Right cardiac atrium (tissue), 5 donors: ENCODE results near the gene USP2. TPM values are rescaled to one million over a fixed set of nuclear protein-coding genes. Genes with fewer than 3 reads are reported as not detected.

Source experiments
- ATAC-seq, 2 donors: fragments of 200-7000 bp; cut with Tn5 transposase; one replicate each; pipeline versions ENCODE4 v1.8.0 to v1.9.1; 2020; ENCODE audit warnings: moderate library complexity in 2 of 2, mild to moderate bottlenecking in 1 of 2
- DNase-seq, 3 donors: peaks; one replicate each; pipeline ENCODE4 v3.0.0-alpha.2; 2020
- H3K27ac ChIP-seq: one replicate; pipeline ENCODE4 v1.5.1; 2013; ENCODE audit warnings: mild to moderate bottlenecking, low read length, control low read depth, moderate library complexity
- H3K27me3 ChIP-seq: one replicate; pipeline ENCODE4 v1.6.1; 2013; ENCODE audit not compliant: control insufficient read depth, insufficient read depth
- H3K4me1 ChIP-seq: one replicate; pipeline ENCODE4 v1.6.1; 2013; ENCODE audit warnings: low read length; ENCODE audit not compliant: control insufficient read depth, insufficient read depth
- H3K4me3 ChIP-seq: one replicate; pipeline ENCODE4 v1.5.1; 2013; ENCODE audit warnings: low read length, control low read depth
- H3K9me3 ChIP-seq: one replicate; pipeline ENCODE4 v1.6.1; 2013; ENCODE audit warnings: low read length; ENCODE audit not compliant: control insufficient read depth
- WGBS: extraction: QIAGEN DNeasy Blood & Tissue Kit; methylation state at CpG from one replicate; pipeline ENCODE4 v1.1.7; 2013; 5-methylcytosine and 5-hydroxymethylcytosine counted together
- intact Hi-C, 4 donors: fragments of 100-400 bp; cut with DNase I; formaldehyde crosslinking; loops; one replicate each; pipeline versions ENCODE4 v1.11.0 to v1.14.0; 2022 to 2023
- microRNA-seq, 2 donors: library from miRNA; unstranded; fragments of <30 nt; microRNA quantifications; one replicate each; pipeline ENCODE4 v1.2.0, GENCODE V29; 2020 to 2021
- polyA plus RNA-seq: library from polyadenylated mRNA; stranded (reverse); fragments of 200-250 nt; gene quantifications from one replicate; pipeline ENCODE4 v1.2.3, GENCODE V29; 2013
- total RNA-seq, 4 donors: library from RNA; stranded (reverse); fragmentation: NEBNext Ultra II Directional; extraction: Animal tissue kit (Norgen Biotek cat#: 25700); gene quantifications; one replicate each; pipeline ENCODE4 v1.2.1, GENCODE V29; 2021
- donor health status: healthy with polysubstance abuse.
- donor health status: DM: no; HTN: yes; CAD: no.
- donor health status: DM: no; HTN: no; CAD: no.
- donor health status: DM: no; HTN: yes; CAD: no; lungs with severe emphysema.
- donor health status: DM: yes; HTN: yes; CAD: no.

Gene USP2
- total and polyA plus RNA-seq, 5 donors, result 57.1 to 98.4 (median 93.1) TPM

DNA sequence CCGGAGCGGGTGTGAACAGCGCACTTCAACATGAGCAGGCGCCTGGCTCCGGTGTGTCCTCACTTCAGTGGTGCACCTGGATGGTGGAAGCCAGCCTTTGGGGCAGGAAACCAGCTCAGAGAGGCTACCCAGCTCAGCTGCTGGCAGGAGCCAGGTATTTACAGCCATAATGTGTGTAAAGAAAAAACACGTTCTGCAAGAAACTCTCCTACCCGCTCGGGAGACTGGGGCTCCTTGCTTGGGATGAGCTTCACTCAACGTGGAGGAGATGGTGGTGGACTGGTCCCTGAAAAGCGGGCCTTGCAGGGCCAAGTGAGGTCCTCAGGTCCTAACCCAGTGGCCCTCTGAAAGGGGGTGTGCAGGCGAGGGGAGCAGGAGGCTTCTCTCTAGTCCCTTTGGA is 72.1 kb downstream of the USP2 start:
- no peak for DNase-seq
- H3K9me3 ChIP-seq, result no peaks in the 10 kb centered on the region
- WGBS, result 85% methylated on average over 11 of the region's 11 CpGs
- H3K27me3 ChIP-seq, result no peaks in the 10 kb centered on the region
- intact Hi-C loops, result no loop called here
- no peak for ATAC-seq
- H3K27ac ChIP-seq, result no peak overlapping the region
- no peaks in the 10 kb centered on the region for H3K4me1 ChIP-seq
- H3K4me3 ChIP-seq, result no peak overlapping the region

DNA sequence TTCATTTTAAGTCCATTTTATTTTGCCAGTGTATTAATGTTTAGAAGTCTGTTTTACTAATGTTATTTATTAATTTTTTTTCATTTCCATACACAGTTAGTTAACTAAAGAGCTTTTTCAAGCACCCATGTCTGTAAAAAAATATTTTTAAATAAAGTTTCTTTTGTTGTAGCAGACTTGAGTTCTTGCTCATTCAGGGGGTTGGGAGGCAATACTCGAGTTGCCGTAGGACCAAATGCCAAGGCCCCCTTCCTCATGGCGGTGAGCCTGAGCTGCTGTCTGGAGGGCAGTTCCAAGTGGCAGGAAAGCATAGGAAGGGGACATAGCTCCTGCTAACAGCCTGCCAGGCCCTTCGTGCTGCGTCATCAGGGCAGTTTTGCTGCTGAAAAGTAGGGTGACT is 73.5 kb downstream of the USP2 start:
- Histone ChIP-seq H3K9me3 (no peaks in the 10 kb centered on the region), H3K4me3 (no peak overlapping the region), H3K27ac (peak overlapping the region; percentile 53), H3K4me1 (no peaks in the 10 kb centered on the region), H3K27me3 (no peaks in the 10 kb centered on the region)
- 50% methylated on average over 5 of the region's 5 CpGs for WGBS
- intact Hi-C loops, result no loop called here
- DNase-seq, result no peak
- ATAC-seq, result no peak

DNA sequence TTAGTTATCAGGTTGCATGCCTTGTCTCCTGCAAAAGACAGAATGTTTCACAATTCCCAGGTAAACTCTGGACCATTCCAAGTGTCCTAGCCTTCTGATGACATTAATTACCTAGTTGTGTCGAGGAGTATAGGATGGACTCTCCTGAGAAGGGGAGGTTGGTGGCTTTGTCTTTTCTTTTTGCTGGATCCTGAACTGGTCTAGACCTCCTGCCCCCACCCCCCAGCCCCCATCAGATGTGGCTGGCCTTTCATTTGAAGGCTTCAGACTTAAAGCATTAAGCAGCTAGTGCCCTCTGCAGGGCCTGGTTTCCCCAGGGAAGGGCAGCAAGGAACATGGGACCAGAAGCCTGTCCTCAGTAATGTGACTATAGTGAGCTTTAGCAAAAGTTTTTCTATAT is 74.3 kb downstream of the USP2 start:
- ATAC-seq (peak in 1 of 2 donors; percentile 5), DNase-seq (no peak)
- 75% methylated on average over 1 of the region's 1 CpG for WGBS
- H3K27me3 ChIP-seq, result no peaks in the 10 kb centered on the region
- no peak overlapping the region for H3K4me3 ChIP-seq
- intact Hi-C loops, result no loop called here
- H3K4me1 ChIP-seq, result no peaks in the 10 kb centered on the region
- peak overlapping the region; percentile 11 for H3K27ac ChIP-seq
- H3K9me3 ChIP-seq, result no peaks in the 10 kb centered on the region

DNA sequence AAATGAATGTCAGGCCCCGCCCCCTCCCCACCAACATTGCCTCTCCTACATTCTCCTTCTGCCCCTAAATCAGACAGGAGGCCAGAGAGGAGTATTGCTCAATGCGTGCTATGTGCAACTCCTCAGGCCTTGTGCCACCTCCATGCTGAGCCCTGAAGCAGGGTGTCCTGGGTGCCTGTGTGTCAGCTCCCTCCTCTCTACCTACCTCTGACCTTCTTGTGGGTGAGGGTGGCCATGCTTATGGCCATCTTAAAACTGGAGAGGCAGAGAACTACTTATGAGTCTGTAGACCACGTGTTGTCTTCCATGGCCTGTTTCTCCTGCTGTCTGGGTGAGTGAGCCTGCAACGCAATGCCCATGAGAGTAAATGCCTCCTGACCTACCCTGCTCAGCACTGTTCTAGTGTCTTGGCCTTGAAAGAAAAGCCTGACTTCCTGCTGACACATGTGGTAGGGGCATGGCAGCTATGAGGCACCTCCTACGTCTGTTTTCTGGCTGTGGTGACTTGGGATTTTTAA is 75.1 kb downstream of the USP2 start:
- WGBS, result 60% methylated on average over 5 of the region's 5 CpGs
- Histone ChIP-seq H3K4me3 (no peak overlapping the region), H3K27ac (no peak overlapping the region), H3K27me3 (no peaks in the 10 kb centered on the region), H3K9me3 (no peaks in the 10 kb centered on the region), H3K4me1 (no peaks in the 10 kb centered on the region)
- ATAC-seq, result peak; percentile 40 to 70
- intact Hi-C loops, result no loop called here
- DNase-seq, result peak in 2 of 3 donors; percentile 30 to 51

GRCh38 chr11:119305556-119306372 is 75.7 kb downstream of the USP2 start:
- Histone ChIP-seq H3K9me3 (no peaks in the 10 kb centered on the region), H3K27me3 (no peaks in the 10 kb centered on the region), H3K27ac (no peak overlapping the region), H3K4me3 (no peak overlapping the region), H3K4me1 (no peaks in the 10 kb centered on the region)
- ATAC-seq (peak in 1 of 2 donors; percentile 12), DNase-seq (no peak)
- intact Hi-C loops, result no loop called here
- WGBS, result 80% methylated on average over 7 of the region's 7 CpGs

Small RNAs within 50 kb of the gene (microRNA-seq; reads per million reads assigned to microRNA genes)
- 0 reads per million in 2 donors for gene MIR6756

Other genes with a start within 250 kb of the USP2 start
- gene ABCG4, start 232.6 kb downstream of the USP2 start, total RNA-seq, result 1 to 10 TPM in 3 of 4 donors, under 1 TPM in 1; 0.86 to 1.8 (median 1.5) TPM
- gene ABCG4, start 232.6 kb downstream of the USP2 start, polyA plus RNA-seq, result 1.4 TPM
- 10 to 100 TPM; 18.7 to 25.2 (median 22.7) TPM for gene NLRX1, start 213.0 kb downstream of the USP2 start, total RNA-seq
- gene NLRX1, start 213.0 kb downstream of the USP2 start, polyA plus RNA-seq, result 12.8 TPM
- under 1 TPM in 3 of 4 donors, not detected in 1; 0.48 to 0.66 (median 0.56) TPM for gene NHERF4, start 196.2 kb downstream of the USP2 start, total RNA-seq
- 0.11 TPM for gene NHERF4, start 196.2 kb downstream of the USP2 start, polyA plus RNA-seq
- 10 to 100 TPM in 2 of 4 donors, 1 to 10 TPM in 2; 8.5 to 13.3 (median 10.3) TPM for gene CBL, start 175.4 kb downstream of the USP2 start, total RNA-seq
- 3.3 TPM for gene CBL, start 175.4 kb downstream of the USP2 start, polyA plus RNA-seq
- gene MCAM, start 64.6 kb downstream of the USP2 start, total RNA-seq, result 100 to 1,000 TPM in 2 of 4 donors, 10 to 100 TPM in 2; 95.1 to 127 (median 104) TPM
- gene MCAM, start 64.6 kb downstream of the USP2 start, polyA plus RNA-seq, result 97.2 TPM
- 10 to 100 TPM; 12.7 to 19.6 (median 15.2) TPM for gene RNF26, start 47.2 kb downstream of the USP2 start, total RNA-seq
- 9.7 TPM for gene RNF26, start 47.2 kb downstream of the USP2 start, polyA plus RNA-seq
- gene C1QTNF5, start 40.8 kb downstream of the USP2 start, total RNA-seq, result 10 to 100 TPM; 21.4 to 31.0 (median 24.1) TPM
- 27.1 TPM for gene C1QTNF5, start 40.8 kb downstream of the USP2 start, polyA plus RNA-seq
- gene MFRP, start 35.0 kb downstream of the USP2 start, total RNA-seq, result under 1 TPM in 1 of 4 donors, not detected in 3; 0.06 TPM
- gene MFRP, start 35.0 kb downstream of the USP2 start, polyA plus RNA-seq, result 0.02 TPM
- 1 to 10 TPM in 3 of 4 donors, under 1 TPM in 1; 0.74 to 2.9 (median 1.8) TPM for gene THY1, start 41.5 kb upstream of the USP2 start, total RNA-seq
- 4.3 TPM for gene THY1, start 41.5 kb upstream of the USP2 start, polyA plus RNA-seq